Measurements from ENCODE around the gene CDH12. TPM values are rescaled to one million over a fixed set of nuclear protein-coding genes. Genes with fewer than 3 reads are reported as not detected.
"Not testable (repeated sequence)": the region's sequence is repeated elsewhere in the genome, so short reads cannot be mapped to it uniquely, and the experiment has no call there.

Gene CDH12
- total RNA-seq, 1 donor from 2014 or later, result not detected

DNA sequence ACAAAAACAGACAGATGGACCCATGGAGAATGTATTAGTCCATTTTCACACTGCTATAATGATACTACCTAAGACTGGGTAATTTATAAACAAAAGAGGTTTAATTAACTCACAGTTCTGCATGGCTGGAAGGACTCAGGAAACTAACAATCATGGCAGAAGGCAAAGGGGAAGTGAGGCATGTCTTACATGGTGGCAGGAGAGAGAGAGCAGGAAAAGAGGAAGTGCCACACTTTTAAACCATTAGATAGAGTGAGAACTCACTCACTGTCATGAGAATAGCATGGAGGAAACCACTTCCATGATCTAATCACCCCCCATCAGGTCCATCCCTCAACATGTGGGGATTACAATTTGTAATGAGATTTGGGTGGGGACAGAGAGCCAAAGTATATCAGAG, 808.9 kb downstream of the CDH12 start:
- intact Hi-C loops (cut with micrococcal nuclease), result no loop called here

DNA sequence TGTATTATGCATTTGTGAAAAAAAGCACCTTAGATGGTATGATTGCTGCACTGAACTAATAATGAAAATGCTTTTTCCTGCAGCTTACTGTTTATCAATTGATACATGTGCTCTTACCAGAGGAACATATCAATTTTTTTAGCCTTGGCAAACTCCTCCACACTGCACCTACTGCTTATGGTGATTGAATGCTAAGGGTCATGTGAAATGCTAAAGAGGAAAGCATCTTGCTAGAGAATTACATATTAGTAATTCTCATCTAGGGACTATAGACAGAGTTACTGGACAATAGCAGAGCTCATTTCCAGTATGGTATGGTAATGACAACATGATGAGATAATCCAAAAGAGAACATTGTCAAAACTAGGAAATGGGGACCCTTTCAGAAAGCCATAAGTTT, 817.1 kb downstream of the CDH12 start:
- intact Hi-C loops (cut with micrococcal nuclease), result no loop called here

DNA sequence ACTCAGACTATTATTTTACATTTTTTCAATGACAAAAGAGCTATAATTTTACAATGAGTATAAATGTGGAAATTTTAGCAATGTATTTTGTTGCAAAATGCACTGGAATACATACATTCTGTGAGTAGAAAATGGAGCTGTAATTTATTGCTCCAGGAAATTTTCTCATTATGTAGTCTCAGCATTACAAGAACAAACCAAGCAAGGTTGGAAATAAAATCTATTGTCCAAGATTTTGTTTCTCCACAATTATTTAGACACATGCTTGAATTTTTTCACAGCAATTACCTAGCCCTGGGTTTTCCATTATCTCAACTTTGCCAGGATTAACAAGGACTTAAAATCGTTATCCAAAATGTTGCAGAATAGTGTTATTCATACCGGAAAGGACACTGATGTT, 820.1 kb downstream of the CDH12 start:
- intact Hi-C loops (cut with micrococcal nuclease), result no loop called here

DNA sequence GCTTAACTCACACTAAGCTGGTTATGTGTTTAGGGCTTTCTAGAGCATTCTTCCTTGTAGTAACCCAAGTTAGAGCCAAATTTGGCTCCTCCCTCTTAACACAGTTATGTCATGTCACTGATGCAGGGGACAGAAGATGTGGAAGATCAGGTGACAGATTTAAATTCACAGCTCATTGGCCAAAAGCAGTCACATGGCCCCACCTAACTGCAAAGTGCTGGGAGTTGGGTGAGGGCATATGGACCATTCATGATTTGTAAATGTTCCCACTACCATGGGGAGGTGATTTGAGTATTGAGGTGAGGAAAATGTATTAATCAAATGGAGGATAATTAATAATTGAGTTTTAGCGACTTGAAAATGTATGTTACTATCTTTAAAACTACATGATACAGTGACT, 829.4 kb downstream of the CDH12 start:
- intact Hi-C loops (cut with micrococcal nuclease), result no loop called here

DNA sequence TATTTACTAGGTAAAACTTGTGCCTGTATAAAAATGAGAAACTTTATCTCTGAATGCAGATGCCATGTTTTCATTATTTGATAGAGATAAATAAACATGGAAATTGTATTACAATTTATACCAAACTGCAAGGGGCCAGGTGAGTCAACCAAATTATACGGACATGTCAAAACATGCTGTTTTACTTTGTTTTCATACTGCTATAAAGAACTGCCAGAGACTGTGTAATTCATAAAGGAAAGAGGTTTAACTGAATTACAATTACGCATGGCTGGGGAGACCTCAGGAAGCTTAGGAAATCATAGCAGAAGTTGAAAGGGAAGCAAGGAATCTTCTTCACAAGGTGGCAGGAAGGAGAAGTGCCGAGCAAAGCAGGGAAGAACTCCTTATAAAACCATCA, 840.3 kb downstream of the CDH12 start:
- intact Hi-C loops (cut with micrococcal nuclease), result not testable (repeated sequence)

DNA sequence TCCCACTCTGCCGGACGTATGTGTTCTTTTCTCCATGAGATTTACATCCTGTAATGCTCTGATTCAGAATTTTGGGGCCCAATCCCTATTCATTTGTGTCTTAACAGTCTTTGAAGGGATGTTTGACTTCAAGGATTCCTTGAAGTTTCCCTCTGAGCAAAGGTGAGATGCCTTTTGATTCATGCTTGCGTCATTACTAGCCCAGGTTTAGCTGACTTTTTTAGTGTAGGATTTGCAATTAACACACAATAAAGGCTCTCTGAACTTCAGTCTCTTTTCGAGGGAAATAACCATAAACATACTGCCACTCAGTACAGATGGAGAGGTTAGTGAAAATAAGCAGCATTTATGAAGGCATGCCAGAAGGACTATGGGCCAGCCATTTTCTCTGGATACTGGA, 842.3 kb downstream of the CDH12 start:
- intact Hi-C loops (cut with micrococcal nuclease), result not testable (repeated sequence)

DNA sequence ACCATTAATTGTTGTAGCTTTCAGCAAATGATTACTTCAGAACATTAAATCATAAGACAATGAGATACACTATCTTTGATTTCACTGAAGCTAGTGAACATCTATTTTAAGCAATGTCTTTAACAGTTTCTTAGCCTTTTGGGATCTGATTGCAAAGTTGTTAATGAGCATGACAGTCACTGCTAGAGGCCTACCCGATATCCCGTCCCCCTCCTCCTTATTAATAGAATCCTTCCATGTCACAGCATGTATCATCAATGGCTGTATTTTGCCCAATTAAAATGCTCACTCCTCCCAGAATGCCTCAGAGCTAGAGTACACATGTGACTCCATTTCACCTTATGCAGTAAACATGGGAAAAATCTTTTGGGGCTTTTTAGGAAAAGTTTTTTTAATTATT, 852.0 kb downstream of the CDH12 start:
- intact Hi-C loops (cut with micrococcal nuclease), result not testable (repeated sequence)

DNA sequence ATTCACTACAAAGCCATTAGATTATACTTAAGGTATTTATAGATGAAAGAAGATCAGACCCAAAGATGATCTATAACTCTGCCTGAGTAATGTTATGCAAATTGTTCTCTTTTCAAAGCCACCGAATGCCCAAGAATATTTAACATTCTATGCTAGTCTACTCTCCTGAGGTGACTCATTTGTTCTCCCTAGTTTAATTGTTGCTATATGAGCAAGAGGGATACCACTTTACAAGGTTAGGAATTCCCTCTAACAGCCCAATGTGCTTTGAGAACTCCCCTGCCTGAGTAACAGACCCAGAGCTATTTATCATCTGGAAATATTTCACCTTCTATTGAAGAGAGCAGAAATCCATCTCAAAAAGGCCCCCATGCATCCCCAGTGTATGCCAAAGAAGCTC, 867.3 kb downstream of the CDH12 start:
- intact Hi-C loops (cut with micrococcal nuclease), result not testable (repeated sequence)

DNA sequence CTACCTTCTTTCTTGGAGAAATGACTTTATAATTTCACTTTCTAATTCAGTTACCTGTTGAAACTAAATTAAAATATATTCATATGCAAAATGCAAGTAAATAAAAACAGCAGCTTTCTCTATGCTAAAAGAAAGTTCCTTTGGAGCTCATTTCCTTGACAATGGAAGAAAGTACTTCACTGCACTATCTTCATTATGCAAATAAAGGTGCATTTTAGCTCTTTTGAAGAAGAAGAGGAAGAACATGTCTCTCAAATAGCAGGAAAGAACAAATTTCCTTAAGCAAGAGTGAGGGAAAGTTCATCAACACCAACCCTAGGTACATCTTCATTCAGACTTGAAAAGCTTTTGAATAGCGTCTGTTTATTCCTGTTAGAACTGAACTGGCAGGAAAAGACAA, 901.6 kb downstream of the CDH12 start:
- intact Hi-C loops (cut with micrococcal nuclease), result not testable (repeated sequence)

DNA sequence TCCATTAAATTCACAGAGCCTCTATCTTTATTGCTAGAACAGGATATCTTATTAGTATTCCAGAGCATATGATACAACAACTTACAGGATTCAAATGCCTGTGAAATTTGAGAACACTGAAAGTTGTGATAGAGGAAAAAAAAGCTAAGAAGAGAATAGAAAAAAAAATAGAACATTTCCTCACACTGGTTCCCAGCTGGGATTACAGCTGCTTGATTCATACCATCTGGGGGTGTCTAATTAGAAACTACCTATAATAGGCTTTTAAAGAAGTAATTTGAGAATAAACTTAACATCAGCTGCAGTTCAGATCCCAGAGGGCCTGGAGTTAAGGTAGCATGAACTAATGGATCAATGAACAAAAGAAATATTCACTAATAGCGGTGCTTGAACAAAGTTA, 922.0 kb downstream of the CDH12 start:
- intact Hi-C loops (cut with micrococcal nuclease), result no loop called here

DNA sequence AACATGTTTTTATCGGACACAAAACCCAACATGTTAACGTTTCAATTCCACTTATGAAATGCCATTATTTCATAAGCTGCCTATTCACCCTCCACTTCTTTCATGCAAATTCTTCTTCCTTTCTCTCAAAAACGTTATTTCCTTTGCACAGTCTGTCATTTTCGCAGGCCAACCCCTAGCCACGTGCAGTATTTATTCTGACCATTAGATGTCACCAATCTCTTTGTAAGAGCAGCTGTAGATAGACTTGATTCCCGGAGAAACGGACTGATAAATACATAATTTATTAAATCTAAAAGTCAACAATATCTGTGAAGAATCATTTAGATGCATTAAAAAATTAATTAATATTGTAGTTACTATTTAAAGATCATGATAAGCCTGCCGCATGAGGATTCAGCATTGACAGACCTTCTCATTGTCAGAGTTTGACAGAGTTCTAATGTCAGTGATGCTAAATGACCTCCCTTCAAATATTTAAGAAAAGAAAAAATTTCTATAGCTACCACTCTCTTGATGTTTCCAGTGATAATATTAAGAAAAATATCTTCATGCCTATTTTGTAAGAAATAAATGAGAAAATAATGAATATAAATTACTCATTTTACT, 933.6 kb downstream of the CDH12 start:
- intact Hi-C loops (cut with micrococcal nuclease), result no loop called here

DNA sequence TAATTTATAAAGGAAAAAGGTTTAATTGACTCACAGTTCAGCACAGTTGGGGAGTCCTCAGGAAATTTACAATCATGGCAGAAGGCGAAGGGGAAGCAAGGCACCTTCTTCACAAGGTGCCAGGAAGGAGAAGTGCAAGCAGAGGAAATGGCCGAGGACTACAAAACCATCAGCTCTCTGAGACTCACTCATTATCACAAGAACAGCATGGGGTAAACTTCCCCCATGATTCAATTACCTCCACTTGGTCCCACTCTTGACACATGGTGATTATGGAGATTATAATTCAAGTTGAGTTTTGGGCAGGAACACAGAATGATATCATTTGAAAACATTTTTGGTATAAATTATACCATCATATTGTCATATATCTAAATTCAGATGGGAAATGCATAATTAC, 934.7 kb downstream of the CDH12 start:
- intact Hi-C loops (cut with micrococcal nuclease), result no loop called here

DNA sequence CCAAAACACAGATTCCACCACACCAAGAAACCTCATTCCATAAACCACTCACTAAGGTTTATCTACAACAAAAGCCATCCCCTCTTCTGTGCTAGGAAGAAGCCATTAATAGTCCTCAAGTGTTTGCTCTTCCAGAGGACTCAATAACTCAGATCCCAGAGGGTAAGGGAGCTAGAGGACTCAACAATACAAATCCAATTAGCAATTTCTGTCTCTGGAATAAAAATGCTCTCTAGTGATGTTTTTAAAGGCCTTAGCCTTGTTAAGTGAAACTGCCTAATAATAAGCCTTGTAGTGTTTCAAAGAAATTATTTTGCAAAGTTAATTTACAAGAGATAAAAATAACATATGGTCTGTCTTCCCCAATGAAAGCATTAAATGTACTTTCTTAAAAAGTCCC, 942.4 kb downstream of the CDH12 start:
- intact Hi-C loops (cut with micrococcal nuclease), result no loop called here

DNA sequence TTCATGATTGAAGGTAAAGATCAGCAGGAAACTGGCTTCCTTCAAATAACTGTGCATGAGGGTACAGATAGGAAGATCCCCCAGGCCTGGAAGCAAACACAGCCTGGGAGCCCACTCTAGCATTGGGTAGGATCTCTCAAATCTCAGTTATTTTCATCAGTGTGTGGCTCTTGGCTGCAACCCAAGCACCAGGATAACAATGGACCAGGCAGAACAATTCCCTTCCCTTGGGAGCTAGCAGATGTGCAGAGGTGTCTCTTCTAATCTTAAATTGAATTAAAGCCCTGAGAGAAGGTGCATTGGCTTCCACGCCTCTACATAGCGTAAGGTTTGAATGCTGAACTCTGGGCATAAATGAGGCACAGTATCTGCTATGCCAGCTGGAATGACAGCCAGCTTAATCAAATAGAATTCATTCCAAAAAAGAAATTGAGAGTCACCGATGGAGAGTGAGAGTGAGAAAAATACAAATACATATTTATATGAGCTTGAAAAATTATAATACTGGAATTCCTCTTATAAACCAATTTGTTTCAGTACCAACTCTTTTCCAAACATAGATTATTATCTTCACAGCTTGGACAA, 957.3 kb downstream of the CDH12 start:
- intact Hi-C loops (cut with micrococcal nuclease), result no loop called here

DNA sequence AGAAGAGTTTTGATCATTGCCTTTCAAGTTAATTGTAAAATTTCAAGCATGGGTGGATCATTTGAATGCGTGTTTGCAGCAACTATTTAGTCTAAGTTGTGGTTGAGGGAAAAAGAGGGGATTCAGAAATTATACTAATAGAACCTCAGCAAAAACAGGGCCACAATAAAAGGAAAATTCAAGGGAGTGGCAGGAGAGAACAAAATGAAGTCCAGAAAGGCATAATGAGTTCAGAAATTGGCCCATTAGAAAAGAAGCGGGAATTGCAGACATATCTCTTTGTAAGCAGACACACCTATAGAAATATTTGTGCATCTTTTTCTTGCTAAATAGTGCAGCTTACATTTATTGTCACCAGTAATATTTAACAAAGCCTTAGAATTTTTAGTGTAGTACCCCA, 960.0 kb downstream of the CDH12 start:
- intact Hi-C loops (cut with micrococcal nuclease), result no loop called here

DNA sequence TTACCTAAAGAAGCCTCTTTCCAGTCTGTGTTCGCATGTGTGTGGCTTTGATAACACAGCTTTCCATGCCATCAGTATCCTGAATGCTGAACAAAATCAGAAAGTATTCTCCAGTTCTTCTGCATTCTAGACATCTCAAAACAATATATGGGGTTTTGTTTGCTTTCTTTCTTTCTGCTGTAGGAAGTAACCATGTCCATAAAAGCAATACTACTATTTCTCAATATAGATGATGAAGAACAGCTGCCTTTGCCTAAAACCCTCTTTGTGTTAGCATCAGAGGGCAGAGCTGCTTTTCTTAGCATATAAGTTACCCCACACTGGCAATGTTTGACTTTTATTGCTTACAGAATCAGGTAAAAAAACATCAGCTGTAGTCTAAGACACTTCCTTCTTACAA, 963.6 kb downstream of the CDH12 start:
- intact Hi-C loops (cut with micrococcal nuclease), result no loop called here

DNA sequence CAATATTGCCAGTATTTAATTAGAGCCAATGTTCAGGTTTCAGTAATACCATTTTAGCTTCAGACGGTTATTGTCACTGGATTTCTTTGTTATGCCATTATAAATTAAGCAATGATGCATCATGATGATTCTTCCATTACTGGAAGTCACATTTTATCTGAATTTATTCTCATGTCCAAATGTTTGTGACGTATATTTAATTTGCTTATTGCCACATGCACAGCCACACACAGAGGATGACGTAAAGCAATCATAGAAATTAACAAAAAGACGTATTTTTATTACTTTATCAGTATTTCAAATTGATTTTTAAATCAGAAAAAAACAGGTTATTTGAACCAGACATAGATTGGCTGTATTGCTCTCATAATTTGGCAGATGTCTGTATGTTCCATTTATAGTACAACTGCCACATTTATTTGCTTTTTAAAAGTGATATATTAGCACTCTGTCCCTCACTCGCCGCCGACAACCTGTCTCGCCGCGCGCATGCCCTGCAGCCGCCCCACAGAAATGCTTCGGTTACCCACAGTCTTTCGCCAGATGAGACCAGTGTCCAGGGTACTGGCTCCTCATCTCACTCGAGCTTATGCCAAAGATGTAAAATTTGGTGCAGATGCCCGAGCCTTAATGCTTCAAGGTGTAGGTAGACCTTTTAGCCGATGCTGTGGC, 970.9 kb downstream of the CDH12 start:
- intact Hi-C loops (cut with micrococcal nuclease), result no loop called here

DNA sequence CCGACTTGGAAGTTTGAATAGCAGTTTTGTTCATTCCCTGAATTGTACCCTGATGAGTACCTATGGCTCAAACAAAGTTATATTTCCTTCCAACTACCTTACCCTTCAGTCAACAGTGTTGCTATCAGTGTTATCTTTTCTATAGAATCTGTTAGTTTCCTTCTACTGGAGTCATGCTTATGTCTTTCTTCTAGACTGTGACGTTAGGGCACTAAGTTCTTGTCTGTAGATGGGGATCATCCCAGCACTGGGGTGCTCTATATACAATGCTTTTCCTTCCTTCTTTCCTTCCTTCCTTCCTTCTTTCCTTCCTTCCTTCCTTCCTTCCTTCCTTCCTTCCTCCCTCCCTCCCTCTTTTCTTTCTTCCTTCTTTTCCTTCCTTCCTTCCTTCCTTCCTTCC, 973.0 kb downstream of the CDH12 start:
- intact Hi-C loops (cut with micrococcal nuclease), result no loop called here

DNA sequence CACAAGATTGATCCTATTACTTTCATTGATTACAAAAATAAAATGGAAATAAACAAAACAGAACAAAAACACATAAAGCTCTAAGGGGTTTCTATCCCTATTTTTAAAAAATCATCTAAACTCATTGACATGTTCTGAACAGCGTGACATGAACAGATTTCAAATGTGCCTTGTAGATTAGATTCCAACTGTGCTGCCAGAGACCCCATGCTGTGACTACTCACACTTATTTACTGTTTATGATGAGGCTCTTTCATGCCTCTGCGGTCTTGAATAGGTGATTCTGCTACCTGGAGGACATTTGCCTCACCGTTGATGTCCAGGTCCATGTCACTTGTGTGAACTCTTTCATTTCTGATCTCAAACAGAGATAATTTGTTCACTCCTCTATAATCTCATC, 990.2 kb downstream of the CDH12 start:
- intact Hi-C loops (cut with micrococcal nuclease), result no loop called here

DNA sequence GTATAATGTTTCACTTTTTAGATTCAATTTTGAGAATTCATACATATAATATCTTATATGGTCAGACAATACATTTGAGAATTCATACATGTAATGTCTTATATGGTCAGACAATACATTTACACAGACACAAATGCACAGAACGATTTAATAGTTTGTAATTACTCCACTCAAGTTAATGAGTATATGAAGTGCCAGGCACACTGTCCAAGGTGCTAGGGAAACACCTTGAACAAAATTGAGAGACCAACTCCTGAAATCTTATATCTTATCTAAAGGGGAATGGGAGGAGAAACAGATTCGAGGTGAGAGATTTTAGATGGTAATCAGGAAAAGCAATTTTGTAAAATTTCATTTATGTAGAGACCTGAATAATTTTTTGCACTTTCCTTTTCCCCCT, 994.7 kb downstream of the CDH12 start:
- intact Hi-C loops (cut with micrococcal nuclease), result no loop called here

DNA sequence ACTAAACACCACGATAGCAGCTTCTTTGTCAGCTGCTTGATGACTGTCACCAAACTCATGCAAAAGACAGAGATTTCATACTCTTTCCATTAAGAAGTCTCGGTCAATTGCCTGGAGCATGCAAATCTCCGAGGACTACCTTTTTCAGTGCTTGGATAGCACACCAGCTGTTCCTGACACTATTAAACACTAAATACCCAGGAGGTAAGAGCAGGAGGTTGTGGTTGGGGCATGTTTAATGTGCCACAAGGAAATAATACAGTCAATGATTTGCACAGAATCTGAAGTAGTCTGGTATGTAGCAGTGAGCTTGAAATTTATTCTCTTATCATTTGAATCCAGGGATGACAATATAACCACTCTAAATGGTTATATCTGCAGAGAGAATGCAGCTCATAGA, 996.2 kb downstream of the CDH12 start:
- intact Hi-C loops (cut with micrococcal nuclease), result no loop called here

DNA sequence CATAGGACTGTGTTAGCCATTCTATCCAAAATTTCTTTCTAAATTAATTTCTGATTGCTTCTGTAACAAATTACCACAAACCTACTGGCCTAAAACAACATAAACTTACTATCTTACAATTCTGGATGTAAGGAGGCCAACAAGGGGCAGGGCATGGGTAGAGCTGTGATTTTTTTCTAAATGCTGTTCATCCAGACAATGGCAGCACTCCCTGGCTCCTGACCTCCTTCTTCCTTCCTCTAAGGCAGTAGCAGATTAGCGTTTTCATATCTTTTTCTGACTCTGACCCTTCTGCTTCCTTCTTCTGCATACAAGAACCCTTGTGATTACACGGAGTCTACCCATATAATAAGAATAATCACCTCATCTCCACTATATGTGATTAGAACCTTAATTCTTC, 1005.8 kb downstream of the CDH12 start:
- intact Hi-C loops (cut with micrococcal nuclease), result no loop called here

DNA sequence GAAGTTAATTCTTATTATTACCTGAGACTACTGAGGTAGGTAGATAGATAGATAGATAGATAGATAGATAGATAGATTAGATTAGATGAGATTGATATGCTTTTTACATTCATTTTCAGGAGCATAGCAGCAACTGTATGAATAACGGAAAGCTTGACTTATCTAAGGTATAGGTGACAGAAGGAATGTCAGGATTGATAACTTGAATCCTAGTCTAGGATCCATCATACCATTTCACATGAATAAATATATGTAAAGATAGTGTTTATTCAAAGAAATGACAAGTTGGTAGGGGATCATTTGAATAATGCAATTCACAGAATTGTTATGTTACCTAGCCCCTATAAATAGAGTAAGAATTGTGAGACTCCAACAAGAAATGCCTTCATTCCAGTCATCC, 1008.2 kb downstream of the CDH12 start:
- intact Hi-C loops (cut with micrococcal nuclease), result no loop called here

Data from T-helper 2 cell treated with Interferon-gamma antibody and Interleukin-4, amounts not matched to agents 100 ng/mL and 5 ng/mL, for 36 hours (primary cell).